NCI-H226 (cell line): ENCODE measurements around the gene ABCC11.
"Not testable (repeated sequence)": the region's sequence is repeated elsewhere in the genome, so short reads cannot be mapped to it uniquely, and the experiment has no call there.

ENCODE experiments used
- DNase-seq: peaks from one replicate; pipeline ENCODE4 v3.0.0-alpha.2; 2015

Gene ABCC11

GRCh38 chr16:48194828-48195556 is 52.3 kb downstream of the ABCC11 start:
- DNase-seq, result no peak

GRCh38 chr16:48193846-48194245 is 53.5 kb downstream of the ABCC11 start:
- DNase-seq, result no peak

GRCh38 chr16:48188449-48189102 is 58.8 kb downstream of the ABCC11 start:
- DNase-seq, result no peak

DNA sequence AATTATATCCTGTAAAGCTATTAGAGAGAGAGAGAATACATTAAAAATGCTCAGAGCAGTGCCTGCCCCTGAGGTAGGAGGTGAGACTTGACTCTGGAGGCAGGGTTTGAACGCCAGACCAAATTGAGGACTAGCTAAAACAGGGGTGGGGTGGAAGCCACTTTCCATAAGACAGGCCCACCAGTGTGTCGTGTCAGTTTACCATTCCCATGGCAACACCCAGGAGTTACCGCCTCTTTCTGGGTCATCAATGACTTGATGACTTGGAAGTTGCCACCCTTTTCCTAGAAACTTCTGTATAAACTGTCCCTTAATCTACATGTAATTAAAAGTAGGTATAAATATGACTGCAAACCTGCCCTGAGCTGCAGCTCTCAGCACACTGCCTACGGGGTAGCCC is 59.6 kb downstream of the ABCC11 start:
- DNase-seq, result no peak

DNA sequence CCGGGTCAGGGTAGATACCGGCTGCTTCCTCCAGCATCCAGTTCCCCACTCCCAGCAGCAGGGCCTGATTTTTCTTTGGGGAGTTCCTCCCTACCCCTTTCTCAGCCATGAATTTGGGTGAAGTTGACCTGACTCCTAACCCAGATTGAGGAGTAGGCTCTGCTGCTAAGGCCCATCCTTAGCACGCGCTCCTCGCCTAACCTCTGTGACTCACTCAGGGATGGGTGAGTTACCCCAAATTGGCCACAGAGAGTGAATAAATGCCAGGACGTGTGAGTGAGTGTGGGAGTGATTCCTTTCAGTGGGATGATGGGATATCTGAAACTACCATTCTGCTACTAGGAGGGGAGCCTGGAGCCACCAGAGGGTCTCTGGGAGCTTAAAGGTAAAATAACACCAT is 62.7 kb downstream of the ABCC11 start:
- no peak for DNase-seq

- DNase-seq, result no peak
These were observed 64.3 kb downstream of the ABCC11 start for GRCh38 chr16:48182979-48183537.

- DNase-seq, result not testable (repeated sequence)
These were observed 65.4 kb downstream of the ABCC11 start for GRCh38 chr16:48181746-48182520.

DNA sequence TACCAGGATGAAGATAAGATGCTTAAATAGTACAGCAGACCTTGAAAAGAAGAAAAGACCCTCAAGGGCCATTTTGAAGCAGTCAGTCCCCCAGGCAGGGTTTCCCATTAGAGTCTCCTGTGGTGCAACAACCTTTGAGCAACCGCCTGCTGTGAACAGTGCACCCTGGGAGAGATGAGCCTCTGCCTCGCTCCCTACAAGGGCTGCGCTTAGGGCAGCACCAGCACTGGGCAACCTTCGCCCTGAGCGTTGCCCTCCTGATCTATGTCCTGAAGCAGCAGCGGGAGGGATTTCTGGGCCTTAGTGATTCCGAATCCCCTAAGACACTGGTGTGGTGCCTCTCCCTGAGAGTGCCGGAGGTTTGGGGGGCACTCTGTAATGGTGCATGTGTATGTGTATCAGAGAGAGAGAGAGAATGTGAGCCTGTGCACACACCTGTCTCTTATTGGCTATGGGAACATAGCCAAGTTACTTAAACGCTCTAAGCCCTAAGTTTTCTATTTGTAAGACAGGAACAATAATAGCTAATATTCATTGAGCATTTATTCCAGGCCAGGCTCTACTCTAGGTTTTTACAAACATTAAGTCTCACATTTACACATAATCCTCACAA is 66.4 kb downstream of the ABCC11 start:
- no peak for DNase-seq

DNA sequence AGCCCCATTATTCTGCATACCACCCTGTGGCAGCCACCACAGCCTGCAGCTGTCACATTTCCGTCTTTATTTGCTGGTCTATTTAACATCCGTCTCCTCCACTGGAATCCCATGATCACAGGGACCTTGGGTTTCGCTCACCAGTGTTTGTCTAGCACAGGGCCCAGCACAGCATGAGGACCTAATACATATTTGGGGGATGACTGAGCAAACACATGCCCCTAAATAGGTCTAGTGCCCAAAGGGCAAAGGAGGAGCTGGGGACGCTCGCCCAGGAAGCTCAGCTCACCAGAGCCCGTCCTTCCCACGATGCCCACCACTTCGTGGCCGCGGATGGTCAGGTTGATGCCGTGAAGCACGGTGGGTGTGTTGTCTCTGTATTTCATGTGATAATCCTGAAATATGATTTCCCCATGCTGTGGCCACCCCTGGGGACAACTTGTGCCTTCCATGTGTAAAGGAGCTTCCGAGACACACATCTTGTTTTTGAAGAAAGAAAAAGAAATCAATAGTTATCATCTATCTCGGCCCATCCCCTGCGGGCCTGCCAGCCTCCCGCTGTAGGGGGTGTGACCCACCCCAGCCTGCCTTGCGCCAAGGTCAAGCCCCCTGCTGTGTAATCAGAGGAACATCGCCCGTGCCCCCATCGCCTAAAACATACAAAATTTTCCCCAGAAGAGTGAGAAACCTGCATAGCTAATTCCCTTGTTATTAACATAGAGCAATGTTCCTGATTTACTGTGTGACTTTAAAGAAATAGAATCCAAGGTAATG is 70.5 kb downstream of the ABCC11 start:
- no peak for DNase-seq

DNA sequence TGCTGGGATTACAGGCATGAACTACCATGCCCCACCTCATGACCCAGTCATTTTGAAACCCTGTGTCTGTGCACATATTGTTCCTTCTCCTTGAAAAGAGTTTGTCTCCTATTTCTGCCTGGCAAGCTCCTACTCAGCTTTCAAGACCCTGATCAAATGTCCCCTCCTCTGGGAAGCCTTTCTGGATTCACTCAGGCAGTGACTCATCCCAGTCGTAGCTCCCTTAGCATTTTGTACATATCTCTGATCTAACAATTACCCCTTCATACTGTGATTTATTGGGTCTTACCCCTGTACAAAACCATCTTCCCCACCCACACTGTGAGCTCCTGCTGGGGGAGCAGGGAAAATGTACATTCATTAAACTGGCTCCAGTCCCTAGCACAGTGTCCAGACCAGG is 73.5 kb downstream of the ABCC11 start:
- DNase-seq, result no peak

DNA sequence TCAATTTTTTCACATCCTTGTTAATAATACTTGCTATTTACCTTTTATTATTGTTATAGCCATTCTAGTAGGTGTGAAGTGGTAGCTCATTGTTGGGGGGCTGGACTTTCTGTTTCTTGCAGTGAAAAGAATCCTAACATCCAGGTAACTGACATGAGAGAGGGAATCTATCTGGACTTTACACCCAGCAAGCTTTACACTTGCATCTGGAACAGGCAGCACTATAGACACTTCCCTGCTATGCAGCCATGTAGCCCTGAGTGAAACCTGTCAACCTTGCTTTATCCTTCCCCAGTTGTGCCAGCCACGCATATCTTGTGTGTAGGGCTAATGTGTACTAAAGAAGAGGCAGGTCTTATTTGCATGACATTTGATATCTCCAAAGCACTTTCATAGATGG is 74.7 kb downstream of the ABCC11 start:
- DNase-seq, result no peak

- DNase-seq, result no peak
These were observed 77.4 kb downstream of the ABCC11 start for GRCh38 chr16:48169896-48170295.

GRCh38 chr16:48168075-48168474 is 79.3 kb downstream of the ABCC11 start:
- DNase-seq, result no peak

GRCh38 chr16:48166617-48167016 is 80.7 kb downstream of the ABCC11 start:
- DNase-seq, result not testable (repeated sequence)

GRCh38 chr16:48165961-48166578 is 81.3 kb downstream of the ABCC11 start:
- DNase-seq, result no peak

DNA sequence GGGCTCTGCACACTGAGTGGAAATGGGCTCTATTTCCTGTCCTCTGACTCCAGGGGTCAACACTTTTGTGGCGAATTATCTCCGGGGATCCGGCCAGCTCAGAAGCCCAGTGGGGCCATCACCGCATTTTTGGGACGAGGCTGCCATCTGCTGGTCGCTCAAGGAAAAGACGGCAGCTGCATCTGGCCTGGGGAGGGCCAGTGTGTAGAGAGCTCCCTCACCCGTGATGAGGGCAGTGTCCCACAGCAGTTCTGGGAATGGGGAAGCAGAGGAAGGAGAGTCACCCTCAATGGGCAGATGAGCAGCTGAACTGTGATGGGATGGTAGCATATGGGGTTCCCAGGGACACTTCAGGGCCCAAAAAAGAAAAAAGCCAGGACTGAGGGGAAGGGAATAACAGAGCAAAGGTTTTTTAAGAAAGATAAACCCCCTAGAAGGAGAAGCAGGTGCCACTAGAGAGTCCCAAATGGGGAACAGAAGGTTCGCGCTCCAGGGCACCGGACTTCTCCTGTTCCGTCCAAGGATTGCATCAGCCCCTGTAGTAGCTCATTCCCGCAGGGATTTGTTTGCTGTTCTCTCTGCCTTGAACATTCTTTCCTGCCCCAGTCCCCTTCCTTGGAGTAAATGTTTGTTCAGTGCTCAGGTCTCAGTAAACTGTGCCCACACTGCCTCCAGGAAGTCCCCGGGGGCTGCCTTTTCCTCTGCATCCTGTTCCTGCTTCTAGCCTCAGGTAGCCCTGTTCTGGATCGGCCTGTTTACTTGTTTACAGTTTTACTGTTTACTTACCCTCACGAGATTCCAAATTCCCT is 82.2 kb downstream of the ABCC11 start:
- DNase-seq, result peak; percentile 48

DNA sequence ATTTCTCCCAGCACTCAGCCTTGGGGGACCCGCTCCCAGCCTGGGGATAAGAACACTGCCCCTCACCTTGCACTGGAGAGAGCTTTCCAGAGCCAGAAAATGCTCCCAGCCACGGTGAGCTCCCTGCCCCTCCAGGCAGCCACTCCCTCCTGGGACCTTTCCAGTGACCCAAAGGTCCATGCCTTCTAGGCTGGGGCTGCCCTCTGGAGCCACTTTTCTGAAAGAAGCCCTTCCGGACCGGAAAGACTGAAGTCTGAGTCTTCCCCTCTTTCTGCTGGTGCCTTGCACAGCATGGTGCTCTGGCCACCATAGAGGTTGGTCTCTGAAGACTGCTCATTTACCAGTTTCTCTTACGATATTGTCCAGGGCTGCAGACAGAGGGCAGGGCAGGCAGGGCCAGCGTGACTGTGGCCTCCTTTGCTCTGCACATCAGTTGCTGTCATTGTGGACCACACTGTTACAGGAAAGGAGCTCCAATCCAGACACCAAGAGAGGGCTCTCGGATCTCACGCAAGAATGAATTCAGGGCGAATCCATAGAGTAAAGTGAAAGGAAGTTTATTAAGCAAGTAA is 84.4 kb downstream of the ABCC11 start:
- DNase-seq, result no peak

DNA sequence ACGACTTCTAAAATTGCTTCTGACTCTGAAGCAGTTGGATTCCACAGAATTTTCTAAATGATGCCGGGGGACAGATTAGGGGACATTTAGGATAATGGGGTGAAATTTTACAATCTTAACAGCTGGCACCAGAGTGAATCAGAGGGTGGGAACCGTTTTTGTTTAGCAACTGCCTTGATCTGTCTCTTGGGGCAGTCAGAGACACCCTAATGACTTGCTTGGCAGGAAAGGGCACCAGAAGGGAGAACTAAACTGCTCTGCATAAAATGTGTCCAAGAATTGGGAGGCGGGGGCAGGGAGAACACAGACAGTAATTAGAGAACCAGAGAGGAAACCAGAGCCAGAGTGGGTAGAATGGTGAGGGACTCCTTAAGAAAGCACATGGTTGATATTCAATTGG is 85.4 kb downstream of the ABCC11 start:
- no peak for DNase-seq

DNA sequence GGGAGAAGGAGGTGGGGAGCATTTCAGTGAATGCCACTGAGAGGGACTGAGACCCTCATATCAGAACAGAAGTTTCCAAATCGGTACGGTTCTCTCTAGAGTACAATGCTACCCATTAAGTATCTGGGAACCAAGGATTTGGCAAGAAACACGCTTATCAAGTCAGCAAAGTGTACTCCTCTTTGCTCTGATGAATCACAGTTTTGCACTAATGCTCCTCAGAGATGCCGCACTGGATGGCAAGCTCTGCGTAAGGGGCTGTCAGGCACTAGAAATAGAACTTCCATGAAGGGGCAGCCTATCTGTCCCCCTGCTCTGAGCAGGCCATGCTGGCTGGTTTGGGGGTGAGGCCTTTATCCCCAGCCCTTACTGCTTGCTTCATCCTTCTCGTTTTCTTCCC is 86.8 kb downstream of the ABCC11 start:
- DNase-seq, result peak; percentile 28

DNA sequence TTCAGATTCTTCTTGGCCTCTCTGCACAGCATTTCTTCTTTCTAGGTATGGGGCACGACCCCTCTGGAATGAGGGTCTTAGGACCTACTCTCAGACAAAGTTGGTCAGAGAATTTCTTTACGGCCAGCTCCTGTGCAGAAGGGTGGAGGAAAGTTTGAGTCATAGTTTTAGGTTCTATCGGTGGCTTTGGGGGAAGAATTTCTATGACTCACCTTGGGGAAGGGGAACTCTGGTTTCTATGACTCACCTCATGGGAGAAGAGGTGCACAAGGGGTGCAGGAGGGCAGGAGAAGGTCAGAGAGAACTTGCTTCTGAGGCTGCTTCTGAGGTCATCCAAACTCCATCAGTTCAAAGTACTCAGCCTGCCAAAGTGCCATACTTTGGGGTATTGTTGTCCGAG is 89.0 kb downstream of the ABCC11 start:
- DNase-seq, result peak; percentile 77

DNA sequence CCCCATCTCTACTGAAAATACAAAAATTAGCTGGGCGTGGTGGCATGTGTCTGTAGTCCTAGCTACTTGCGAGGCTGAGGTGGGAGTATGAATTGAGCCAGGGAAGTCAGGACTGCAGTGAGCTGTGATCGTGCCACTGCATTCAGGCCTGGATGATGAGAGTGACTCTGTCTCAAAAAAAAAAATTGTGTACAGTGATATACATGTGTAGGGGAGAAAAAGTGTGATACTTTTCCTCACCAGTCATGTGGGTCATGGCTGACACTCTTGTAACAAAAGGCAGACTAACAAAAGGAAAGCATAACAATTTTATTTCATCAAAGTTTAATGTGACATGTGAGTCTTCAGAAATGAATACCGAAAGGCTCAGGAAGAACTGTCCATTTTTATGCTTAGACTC is 89.5 kb downstream of the ABCC11 start:
- DNase-seq, result no peak
